Endothelial cell of umbilical vein (primary cell): ENCODE measurements around the gene RELN. TPM values are rescaled to one million over a fixed set of nuclear protein-coding genes. Genes with fewer than 3 reads are reported as not detected.

Experiments used
- BruUV-seq: library from RNA; stranded (reverse); fragments of 400-500 nt; replicated peaks from 2 replicates; lab custom pipeline; 2021; lab: Mats Ljungman, UMichigan
- CTCF ChIA-PET: fragments of 300-600, 350-600 bp; sonication (Branson Sonifier 250); formaldehyde crosslinking; loops from one replicate; lab custom pipeline; 2021; ENCODE audit warnings: antibody characterized with exemption, inconsistent platforms; lab: Charles Lee
- POLR2A ChIA-PET: fragments of 300-600, 350-600 bp; sonication (Branson Sonifier 250); formaldehyde crosslinking; loops from one replicate; lab custom pipeline; 2021; ENCODE audit warnings: antibody characterized with exemption, inconsistent platforms; lab: Charles Lee
- DNase-seq: peaks from one replicate; pipeline ENCODE4 v3.0.0-alpha.2; 2011; ENCODE audit warnings: low read depth, low spot score
- FAIRE-seq: peaks from 2 replicates; lab custom pipeline; 2011; peaks lifted over from hg19 to GRCh38; lab: Jason Lieb, UNC
- H2AFZ ChIP-seq: 2 replicates; pipeline ENCODE4 v1.6.0; 2012; ENCODE audit warnings: low read depth, low read length, control low read depth, inconsistent platforms
- H3K27ac ChIP-seq: 2 replicates; pipeline ENCODE4 v1.5.1; 2011; ENCODE audit warnings: low read depth, mild to moderate bottlenecking, control low read depth, low read length, moderate library complexity; ENCODE audit not compliant: insufficient read depth
- H3K27me3 ChIP-seq, 2 experiments: 2 replicates each; pipeline versions ENCODE4 v1.6.0 to v1.6.1; 2011; ENCODE audit warnings: low read length in 2 of 2, mixed read lengths in 1 of 2; ENCODE audit not compliant: control insufficient read depth in 2 of 2, insufficient read depth in 2 of 2
- H3K36me3 ChIP-seq, 2 experiments: 2 replicates in 1 of 2; 3 replicates in 1 of 2; pipeline ENCODE4 v1.5.1; 2011; ENCODE audit warnings: low read length in 2 of 2, mild to moderate bottlenecking in 1 of 2, moderate library complexity in 1 of 2; ENCODE audit not compliant: control insufficient read depth in 2 of 2, insufficient read depth in 2 of 2; ENCODE audit errors: extremely low read depth in 1 of 2
- H3K4me1 ChIP-seq: 3 replicates; pipeline ENCODE4 v1.5.1; 2011; ENCODE audit warnings: mild to moderate bottlenecking, low read length; ENCODE audit not compliant: control insufficient read depth, insufficient read depth; ENCODE audit errors: extremely low read depth
- H3K4me2 ChIP-seq: 2 replicates; pipeline ENCODE4 v1.6.1; 2011; ENCODE audit warnings: low read length, control low read depth, mixed read lengths; ENCODE audit not compliant: insufficient read depth
- H3K4me3 ChIP-seq, 3 experiments: fragments of 200-600 bp in 1 of 3; sonication (generic), shearing (Covaris generic) in 1 of 3; replicated peaks in 1 of 3; 2 replicates each; pipeline ENCODE4 v1.5.1; 2011 to 2016; ENCODE audit warnings: control low read depth in 3 of 3, low read length in 3 of 3, mild to moderate bottlenecking in 2 of 3, inconsistent platforms in 1 of 3, low read depth in 1 of 3, moderate library complexity in 1 of 3; ENCODE audit not compliant: insufficient read depth in 1 of 3
- H3K79me2 ChIP-seq: 2 replicates; pipeline ENCODE4 v1.6.0; 2012; ENCODE audit warnings: low read length, inconsistent platforms; ENCODE audit not compliant: control insufficient read depth, insufficient read depth
- H3K9ac ChIP-seq: replicated peaks from 2 replicates; pipeline ENCODE3; 2011; ENCODE audit warnings: low read length, control low read depth; ENCODE audit not compliant: insufficient read depth; ENCODE audit errors: extremely low read depth
- H3K9me1 ChIP-seq: replicated peaks from 3 replicates; pipeline ENCODE4 v1.6.0; 2011; ENCODE audit warnings: mild to moderate bottlenecking, low read length; ENCODE audit not compliant: control insufficient read depth, insufficient read depth; ENCODE audit errors: extremely low read depth
- H3K9me3 ChIP-seq: replicated peaks from 2 replicates; pipeline ENCODE4 v1.5.1; 2012; ENCODE audit warnings: low read length, inconsistent platforms; ENCODE audit not compliant: control insufficient read depth, insufficient read depth
- H4K20me1 ChIP-seq: replicated peaks from 2 replicates; pipeline ENCODE3; 2011; ENCODE audit warnings: mild to moderate bottlenecking, low read length; ENCODE audit not compliant: control insufficient read depth, insufficient read depth; ENCODE audit errors: extremely low read depth
- EZH2 ChIP-seq: IDR thresholded peaks from 2 replicates; pipeline ENCODE4 v1.6.1; 2012; ENCODE audit warnings: borderline replicate concordance, low read depth, mild to moderate bottlenecking, moderate library complexity, low read length, inconsistent platforms; ENCODE audit not compliant: severe bottlenecking
- FOS ChIP-seq: IDR thresholded peaks from 2 replicates; pipeline ENCODE4 v1.6.1; 2011; ENCODE audit warnings: mild to moderate bottlenecking, low read length, moderate library complexity, borderline replicate concordance; ENCODE audit not compliant: insufficient read depth
- GATA2 ChIP-seq: IDR thresholded peaks from 2 replicates; pipeline ENCODE4 v1.7.0; 2011; ENCODE audit warnings: low read depth, mild to moderate bottlenecking, moderate library complexity, mixed read lengths, low read length; ENCODE audit not compliant: insufficient read length, insufficient read depth
- JUN ChIP-seq: IDR thresholded peaks from 2 replicates; pipeline ENCODE4 v1.6.1; 2011; ENCODE audit warnings: borderline replicate concordance, low read depth; ENCODE audit not compliant: insufficient read length, insufficient read depth
- MYC ChIP-seq: IDR thresholded peaks from one replicate; pipeline ENCODE4 v1.6.1; 2011; ENCODE audit warnings: mild to moderate bottlenecking, low read depth, low read length
- POLR2A ChIP-seq: IDR thresholded peaks from 2 replicates; pipeline ENCODE4 v1.6.1; 2012; ENCODE audit warnings: low read depth, mild to moderate bottlenecking, control low read depth, low read length
- POLR2AphosphoS5 ChIP-seq: IDR thresholded peaks from 2 replicates; pipeline ENCODE4 v1.6.1; 2012; ENCODE audit warnings: low read depth, mild to moderate bottlenecking, control low read depth, low read length, moderate library complexity; ENCODE audit not compliant: insufficient read depth
- dilution Hi-C: fragments of 300-500 bp; cut with MboI; formaldehyde crosslinking; loops from one replicate; pipeline ENCODE4 v1.15.0; 2019; ENCODE audit warnings: low sequenced_read_pairs; ENCODE audit not compliant: extremely low pct_ligation_motif_present
- intact Hi-C: fragments of 100-400 bp; cut with micrococcal nuclease; formaldehyde crosslinking; loops from one replicate; pipeline ENCODE4 v1.10.0; 2022
- polyA plus RNA-seq, 4 experiments: library from polyadenylated mRNA; depleted of rRNA in 3 of 4; stranded (reverse) in 3 of 4; unstranded in 1 of 4; fragments of >200 nt; gene quantifications; 2 replicates each; pipeline versions ENCODE4 v1.2.1 to v1.2.3, GENCODE V29; 2011 to 2012; ENCODE audit warnings: missing spikeins in 1 of 4
- total RNA-seq: library from RNA; stranded (reverse); gene quantifications from 2 replicates; pipeline ENCODE4 v1.2.3, GENCODE V29; 2021
- TF ChIP-seq, protein P1 (sequence below): IDR thresholded peaks from 2 replicates; pipeline ENCODE4 v1.6.1; 2011; ENCODE audit not compliant: insufficient read depth, insufficient read length
- TF ChIP-seq, protein P2 (sequence below), 2 donors: IDR thresholded peaks; 1 replicate in 1 of 2; 2 replicates in 1 of 2; pipeline ENCODE4 v1.5.1; 2011; ENCODE audit warnings: low read length in 2 of 2, mild to moderate bottlenecking in 2 of 2, moderate library complexity in 2 of 2, control low read depth in 1 of 2, inconsistent platforms in 1 of 2, low read depth in 1 of 2; ENCODE audit not compliant: insufficient read depth in 1 of 2; ENCODE audit errors: extremely low read depth in 1 of 2

RELN gene
- total and polyA plus RNA-seq, 2 donors (not counting 3 experiments of a cell fraction or from before 2014, with no cell fraction given) = 0.15 to 0.22 TPM

DNA sequence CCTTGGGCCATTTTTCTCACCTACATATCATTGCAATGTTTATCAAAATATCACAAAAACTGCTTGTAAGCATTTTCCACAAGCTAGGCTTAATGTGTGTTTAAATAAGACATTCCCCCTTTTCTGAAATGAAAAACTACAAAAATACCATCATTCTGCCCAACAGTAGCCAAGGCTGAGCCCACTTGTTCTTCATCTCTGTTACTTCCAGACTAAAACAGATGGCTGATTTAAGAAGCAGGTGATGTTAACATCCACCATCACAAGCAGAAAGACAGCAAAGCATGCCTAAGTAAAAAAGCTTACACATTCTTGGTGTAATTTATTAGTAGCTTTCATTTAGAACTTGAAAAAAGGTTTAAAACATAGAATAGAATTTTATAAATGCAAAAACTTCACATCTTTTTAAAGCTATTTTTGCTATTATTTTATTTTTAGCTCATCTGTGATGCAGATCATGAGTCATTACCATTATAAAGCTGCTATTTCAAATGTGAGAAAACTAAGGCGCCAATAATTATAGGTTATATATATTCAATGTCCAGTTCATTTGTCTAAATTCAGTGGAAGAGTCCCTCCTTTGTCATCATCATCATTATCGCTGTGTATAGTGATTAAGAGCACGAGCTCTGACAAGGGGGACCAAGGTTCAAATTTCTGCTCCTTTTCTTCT, 109.4 kb downstream of the RELN start:
- Histone ChIP-seq H3K4me1 (no peaks in the 10 kb centered on the region), H3K4me3 (no peak overlapping the region), H3K79me2 (no peaks in the 10 kb centered on the region), H3K9ac (no peak overlapping the region), H3K27me3 (no peaks in the 10 kb centered on the region), H3K27ac (no peak overlapping the region), H3K36me3 (no peaks in the 10 kb centered on the region), H3K9me1 (no peaks in the 10 kb centered on the region), H3K9me3 (no peaks in the 10 kb centered on the region), H4K20me1 (no peaks in the 10 kb centered on the region), H3K4me2 (no peak overlapping the region), H2AFZ (no peak overlapping the region)
- dilution Hi-C loops = no loop called here
- no TSS peak for BruUV-seq
- intact Hi-C loops = no loop called here
- TF ChIP-seq, protein P1, sequence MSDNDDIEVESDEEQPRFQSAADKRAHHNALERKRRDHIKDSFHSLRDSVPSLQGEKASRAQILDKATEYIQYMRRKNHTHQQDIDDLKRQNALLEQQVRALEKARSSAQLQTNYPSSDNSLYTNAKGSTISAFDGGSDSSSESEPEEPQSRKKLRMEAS = no peak
- TF ChIP-seq FOS (no peak), EZH2 (no peak), MYC (no peak), GATA2 (no peak), POLR2AphosphoS5 (no peak), POLR2A (no peak), JUN (no peak)
- TF ChIP-seq, protein P2, sequence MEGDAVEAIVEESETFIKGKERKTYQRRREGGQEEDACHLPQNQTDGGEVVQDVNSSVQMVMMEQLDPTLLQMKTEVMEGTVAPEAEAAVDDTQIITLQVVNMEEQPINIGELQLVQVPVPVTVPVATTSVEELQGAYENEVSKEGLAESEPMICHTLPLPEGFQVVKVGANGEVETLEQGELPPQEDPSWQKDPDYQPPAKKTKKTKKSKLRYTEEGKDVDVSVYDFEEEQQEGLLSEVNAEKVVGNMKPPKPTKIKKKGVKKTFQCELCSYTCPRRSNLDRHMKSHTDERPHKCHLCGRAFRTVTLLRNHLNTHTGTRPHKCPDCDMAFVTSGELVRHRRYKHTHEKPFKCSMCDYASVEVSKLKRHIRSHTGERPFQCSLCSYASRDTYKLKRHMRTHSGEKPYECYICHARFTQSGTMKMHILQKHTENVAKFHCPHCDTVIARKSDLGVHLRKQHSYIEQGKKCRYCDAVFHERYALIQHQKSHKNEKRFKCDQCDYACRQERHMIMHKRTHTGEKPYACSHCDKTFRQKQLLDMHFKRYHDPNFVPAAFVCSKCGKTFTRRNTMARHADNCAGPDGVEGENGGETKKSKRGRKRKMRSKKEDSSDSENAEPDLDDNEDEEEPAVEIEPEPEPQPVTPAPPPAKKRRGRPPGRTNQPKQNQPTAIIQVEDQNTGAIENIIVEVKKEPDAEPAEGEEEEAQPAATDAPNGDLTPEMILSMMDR (IDR thresholded peaks at IDR 0.05; ENCODE audit: extremely low read depth in 1 of 2, insufficient read depth in 1 of 2, low read depth in 1 of 2, low read length in 2 of 2) = no peak
- ChIA-PET CTCF (interaction anchor here (0.9 kb wide), 1 partner anchor 11 kb away, joined by 4 read pairs; no protein-coding TSS in a partner anchor), POLR2A (no interaction called here)
- DNase-seq = no peak
- no peak for FAIRE-seq
